B cell (primary cell): ENCODE measurements around the gene AOC2.

Experiments
- CTCF ChIP-seq: fragments of 200-600 bp; IDR thresholded peaks from one replicate; pipeline ENCODE4 v1.8.0; 2022; ENCODE audit warnings: antibody characterized with exemption, mild to moderate bottlenecking
- EZH2 ChIP-seq: IDR thresholded peaks from 2 replicates; pipeline ENCODE4 v1.6.1; 2012; ENCODE audit warnings: borderline replicate concordance, low read depth, mild to moderate bottlenecking, moderate library complexity, low read length; ENCODE audit not compliant: insufficient read depth, poor library complexity, severe bottlenecking

GRCh38 chr17:42895185-42895555 lies 50.8 kb downstream of the AOC2 start:
- TF ChIP-seq EZH2, result no peak
- no peak for TF ChIP-seq CTCF
